ENCODE measurements around the gene CBFB. TPM values are rescaled to one million over a fixed set of nuclear protein-coding genes. Genes with fewer than 3 reads are reported as not detected.

Gene CBFB
- total and polyA plus RNA-seq, 9 of the 15 experiments (the other 6 are each of a cell fraction or from before 2014, with no cell fraction given): 22.0 to 112 (median 66.5) TPM

DNA sequence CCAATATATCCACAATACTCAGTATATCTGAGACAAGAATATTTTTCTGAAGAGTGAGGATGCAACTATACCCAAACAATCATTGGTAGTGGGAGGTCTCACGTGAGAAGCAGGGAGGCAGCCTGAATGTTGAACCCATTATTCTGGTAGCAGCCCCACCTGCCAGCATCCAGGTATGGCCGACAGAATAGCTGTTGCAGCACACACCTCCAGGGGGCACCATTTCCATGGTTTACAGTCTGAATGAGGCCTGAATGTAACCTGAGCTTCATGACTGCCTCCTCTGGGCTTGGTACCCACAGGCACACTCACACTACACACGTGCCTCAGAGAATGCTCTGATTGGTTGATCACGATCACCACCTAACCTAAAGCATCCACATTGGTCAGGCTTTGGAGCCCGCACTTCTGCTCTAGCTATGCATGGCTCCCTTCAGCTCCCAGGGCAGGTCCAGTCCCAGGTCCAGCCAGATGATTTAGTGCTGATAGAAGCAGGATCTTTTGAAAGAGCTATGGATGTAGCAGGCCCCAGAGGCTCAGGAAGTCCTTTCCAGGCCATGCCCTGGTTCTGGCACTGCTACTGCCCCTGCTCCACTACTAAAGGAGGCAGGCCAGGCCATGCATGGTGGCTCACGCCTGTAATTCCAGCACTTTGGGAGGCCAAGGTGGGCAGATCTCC, 11.0 kb upstream of the CBFB start (continued):
- TF ChIP-seq, protein P1, sequence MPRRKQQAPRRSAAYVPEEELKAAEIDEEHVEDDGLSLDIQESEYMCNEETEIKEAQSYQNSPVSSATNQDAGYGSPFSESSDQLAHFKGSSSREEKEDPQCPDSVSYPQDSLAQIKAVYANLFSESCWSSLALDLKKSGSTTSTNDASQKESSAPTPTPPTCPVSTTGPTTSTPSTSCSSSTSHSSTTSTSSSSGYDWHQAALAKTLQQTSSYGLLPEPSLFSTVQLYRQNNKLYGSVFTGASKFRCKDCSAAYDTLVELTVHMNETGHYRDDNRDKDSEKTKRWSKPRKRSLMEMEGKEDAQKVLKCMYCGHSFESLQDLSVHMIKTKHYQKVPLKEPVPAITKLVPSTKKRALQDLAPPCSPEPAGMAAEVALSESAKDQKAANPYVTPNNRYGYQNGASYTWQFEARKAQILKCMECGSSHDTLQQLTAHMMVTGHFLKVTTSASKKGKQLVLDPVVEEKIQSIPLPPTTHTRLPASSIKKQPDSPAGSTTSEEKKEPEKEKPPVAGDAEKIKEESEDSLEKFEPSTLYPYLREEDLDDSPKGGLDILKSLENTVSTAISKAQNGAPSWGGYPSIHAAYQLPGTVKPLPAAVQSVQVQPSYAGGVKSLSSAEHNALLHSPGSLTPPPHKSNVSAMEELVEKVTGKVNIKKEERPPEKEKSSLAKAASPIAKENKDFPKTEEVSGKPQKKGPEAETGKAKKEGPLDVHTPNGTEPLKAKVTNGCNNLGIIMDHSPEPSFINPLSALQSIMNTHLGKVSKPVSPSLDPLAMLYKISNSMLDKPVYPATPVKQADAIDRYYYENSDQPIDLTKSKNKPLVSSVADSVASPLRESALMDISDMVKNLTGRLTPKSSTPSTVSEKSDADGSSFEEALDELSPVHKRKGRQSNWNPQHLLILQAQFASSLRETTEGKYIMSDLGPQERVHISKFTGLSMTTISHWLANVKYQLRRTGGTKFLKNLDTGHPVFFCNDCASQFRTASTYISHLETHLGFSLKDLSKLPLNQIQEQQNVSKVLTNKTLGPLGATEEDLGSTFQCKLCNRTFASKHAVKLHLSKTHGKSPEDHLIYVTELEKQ (CRISPR knock-in tag; IDR thresholded peaks at IDR 0.05): no peak
- TF ChIP-seq ELF4 (CRISPR knock-in tag; IDR thresholded peaks at IDR 0.05) (no peak), CTBP1 (IDR thresholded peaks at IDR 0.05; ENCODE audit: borderline replicate concordance) (peak; percentile 95), ZNF263 (CRISPR knock-in tag; IDR thresholded peaks at IDR 0.05; ENCODE audit: borderline replicate concordance) (no peak), BRF1 (IDR thresholded peaks at IDR 0.05; ENCODE audit: borderline replicate concordance, extremely low read depth, insufficient read length) (no peak), XRCC5 (IDR thresholded peaks at IDR 0.05; ENCODE audit: low read depth, low read length) (peak; percentile 86), SIRT6 (IDR thresholded peaks at IDR 0.05; ENCODE audit: low read depth, low read length) (no peak), RREB1 (CRISPR knock-in tag; IDR thresholded peaks at IDR 0.05) (peak; percentile 87), ZEB2 (IDR thresholded peaks at IDR 0.05) (peak; percentile 62; the same call in 1 of the 2 replicates), IRF1 (CRISPR knock-in tag; IDR thresholded peaks at IDR 0.05; ENCODE audit: borderline replicate concordance) (no peak), NFRKB (IDR thresholded peaks at IDR 0.05; ENCODE audit: low read depth) (no peak), HLTF (IDR thresholded peaks at IDR 0.05) (no peak), YY1 (IDR thresholded peaks at IDR 0.05; ENCODE audit: borderline replicate concordance in 1 of 3, control insufficient read depth in 1 of 3, extremely low read depth in 1 of 3, insufficient read depth in 3 of 3, insufficient read length in 1 of 3, insufficient replicate concordance in 2 of 3, low read depth in 1 of 3, low read length in 2 of 3) (peak in 2 of 3 experiments; percentile 70 to 73), NFATC3 (IDR thresholded peaks at IDR 0.05) (no peak), ZKSCAN3 (CRISPR knock-in tag; IDR thresholded peaks at IDR 0.05) (no peak)
- TF ChIP-seq, protein P2, sequence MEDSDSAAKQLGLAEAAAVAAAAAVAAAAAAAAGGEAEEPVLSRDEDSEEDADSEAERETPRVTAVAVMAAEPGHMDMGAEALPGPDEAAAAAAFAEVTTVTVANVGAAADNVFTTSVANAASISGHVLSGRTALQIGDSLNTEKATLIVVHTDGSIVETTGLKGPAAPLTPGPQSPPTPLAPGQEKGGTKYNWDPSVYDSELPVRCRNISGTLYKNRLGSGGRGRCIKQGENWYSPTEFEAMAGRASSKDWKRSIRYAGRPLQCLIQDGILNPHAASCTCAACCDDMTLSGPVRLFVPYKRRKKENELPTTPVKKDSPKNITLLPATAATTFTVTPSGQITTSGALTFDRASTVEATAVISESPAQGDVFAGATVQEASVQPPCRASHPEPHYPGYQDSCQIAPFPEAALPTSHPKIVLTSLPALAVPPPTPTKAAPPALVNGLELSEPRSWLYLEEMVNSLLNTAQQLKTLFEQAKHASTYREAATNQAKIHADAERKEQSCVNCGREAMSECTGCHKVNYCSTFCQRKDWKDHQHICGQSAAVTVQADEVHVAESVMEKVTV (CRISPR knock-in tag; IDR thresholded peaks at IDR 0.05): peak; percentile 87
